DND-41 (cell line): ENCODE measurements around the gene NBAS.

Experiments used
- ATAC-seq: fragments of 200-7000 bp; cut with Tn5 transposase; 3 replicates; pipeline ENCODE4 v1.9.1; 2021; ENCODE audit warnings: low read depth; ENCODE audit not compliant: insufficient read depth
- DNase-seq: peaks from one replicate; pipeline ENCODE4 v3.0.0-alpha.2; 2020
- H2AFZ ChIP-seq: 2 replicates; pipeline ENCODE4 v1.6.0; 2012; ENCODE audit warnings: low read depth, low read length
- H3K27ac ChIP-seq: 2 replicates; pipeline ENCODE4 v1.5.1; 2012; ENCODE audit warnings: low read length, inconsistent platforms
- H3K27me3 ChIP-seq: fragments of 200-600 bp; sonication (generic); 2 replicates; pipeline ENCODE4 v1.6.0; 2012; ENCODE audit warnings: low read length, mild to moderate bottlenecking, inconsistent platforms; ENCODE audit not compliant: insufficient read depth, poor library complexity
- H3K36me3 ChIP-seq: 2 replicates; pipeline ENCODE4 v1.5.1; 2012; ENCODE audit warnings: low read length, inconsistent platforms; ENCODE audit not compliant: insufficient read depth
- H3K4me1 ChIP-seq: 2 replicates; pipeline ENCODE4 v1.5.1; 2012; ENCODE audit warnings: mild to moderate bottlenecking, low read length; ENCODE audit not compliant: insufficient read depth
- H3K4me2 ChIP-seq: 2 replicates; pipeline ENCODE4 v1.6.0; 2012; ENCODE audit warnings: mild to moderate bottlenecking, moderate library complexity, low read length, inconsistent platforms; ENCODE audit not compliant: insufficient read depth
- H3K4me3 ChIP-seq, 2 experiments: fragments of 200-600 bp in 1 of 2; shearing (Covaris generic) in 1 of 2; 2 replicates each; pipeline ENCODE4 v1.5.1; 2012 to 2016; ENCODE audit warnings: inconsistent platforms in 2 of 2, low read length in 2 of 2, mild to moderate bottlenecking in 2 of 2, low read depth in 1 of 2, moderate library complexity in 1 of 2
- H3K79me2 ChIP-seq: 2 replicates; pipeline ENCODE4 v1.6.0; 2012; ENCODE audit warnings: low read length, inconsistent platforms; ENCODE audit not compliant: insufficient read depth
- H3K9ac ChIP-seq: 2 replicates; pipeline ENCODE4 v1.6.0; 2012; ENCODE audit warnings: low read depth, mild to moderate bottlenecking, inconsistent platforms, low read length, moderate library complexity
- H3K9me3 ChIP-seq: 2 replicates; pipeline ENCODE4 v1.5.1; 2012; ENCODE audit warnings: low read length, moderate library complexity, mild to moderate bottlenecking, inconsistent platforms; ENCODE audit not compliant: insufficient read depth, severe bottlenecking
- H4K20me1 ChIP-seq: 2 replicates; pipeline ENCODE4 v1.6.0; 2012; ENCODE audit warnings: low read length; ENCODE audit not compliant: insufficient read depth
- CTCF ChIP-seq: IDR thresholded peaks from 2 replicates; pipeline ENCODE4 v1.5.1; 2012; ENCODE audit warnings: borderline replicate concordance, low read length, moderate library complexity, mild to moderate bottlenecking; ENCODE audit not compliant: poor library complexity, severe bottlenecking; ENCODE audit errors: extremely low read depth
- EZH2 ChIP-seq: IDR thresholded peaks from 3 replicates; pipeline ENCODE4 v1.6.1; 2012; ENCODE audit warnings: borderline replicate concordance, low read depth, mild to moderate bottlenecking, moderate library complexity, low read length, inconsistent platforms; ENCODE audit not compliant: severe bottlenecking

NBAS gene

GRCh38 chr2:15388406-15389325, 172.5 kb downstream of the NBAS start:
- Histone ChIP-seq H3K9ac (no peak overlapping the region), H3K4me1 (no peaks in the 10 kb centered on the region), H3K79me2 (no peaks in the 10 kb centered on the region), H3K9me3 (no peaks in the 10 kb centered on the region), H3K27me3 (no peaks in the 10 kb centered on the region), H4K20me1 (no peaks in the 10 kb centered on the region), H3K4me2 (no peak overlapping the region), H3K27ac (no peak overlapping the region), H3K36me3 (0 out of 2 replicates have a peak, but pooled peaks cover 4% of the 10 kb centered on the region), H3K4me3 (no peak overlapping the region), H2AFZ (no peak overlapping the region)
- TF ChIP-seq CTCF (no peak), EZH2 (no peak)
- no peak for DNase-seq
- ATAC-seq, result no peak

DNA sequence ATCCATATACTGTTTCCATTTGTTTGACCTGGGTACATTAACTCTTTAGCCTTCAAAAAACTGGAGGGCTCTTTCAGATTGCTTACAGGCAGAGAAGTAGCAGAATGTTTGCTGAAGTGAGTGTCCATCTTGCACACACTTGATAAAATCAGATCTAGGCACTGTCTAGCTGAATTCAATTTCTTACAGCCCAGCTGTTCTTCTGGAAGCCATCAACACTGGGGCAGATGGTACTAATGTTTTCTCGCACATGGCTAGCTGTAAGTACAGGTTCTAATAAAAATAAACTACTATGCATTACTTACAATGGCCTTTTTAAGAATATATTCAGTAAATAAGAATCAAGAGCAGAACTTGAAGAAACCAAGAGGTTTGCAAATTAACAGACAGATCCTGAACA, 175.9 kb downstream of the NBAS start:
- Histone ChIP-seq H3K27ac (no peak overlapping the region), H3K9ac (no peak overlapping the region), H3K27me3 (no peaks in the 10 kb centered on the region), H3K4me2 (no peak overlapping the region), H3K4me1 (no peaks in the 10 kb centered on the region), H3K4me3 (no peak overlapping the region), H3K36me3 (peaks cover 8% of the 10 kb centered on the region; the same call in 1 of the 2 replicates), H4K20me1 (no peaks in the 10 kb centered on the region), H3K79me2 (no peaks in the 10 kb centered on the region), H2AFZ (no peak overlapping the region), H3K9me3 (no peaks in the 10 kb centered on the region)
- TF ChIP-seq EZH2 (no peak), CTCF (no peak)
- ATAC-seq, result no peak
- DNase-seq, result no peak

- Histone ChIP-seq H3K79me2 (no peaks in the 10 kb centered on the region), H3K27ac (no peak overlapping the region), H3K9ac (no peak overlapping the region), H4K20me1 (no peaks in the 10 kb centered on the region), H3K36me3 (peaks cover 5% of the 10 kb centered on the region), H3K4me2 (no peak overlapping the region), H3K4me3 (no peak overlapping the region), H3K4me1 (no peaks in the 10 kb centered on the region), H2AFZ (no peak overlapping the region), H3K27me3 (no peaks in the 10 kb centered on the region), H3K9me3 (no peaks in the 10 kb centered on the region)
- DNase-seq (no peak), ATAC-seq (no peak)
- no peak for TF ChIP-seq EZH2
- TF ChIP-seq CTCF, result no peak
Observed at GRCh38 chr2:15383695-15384350, 177.3 kb downstream of the NBAS start.
